Adrenal gland (tissue), 12 donors: Measurements from ENCODE around the gene DCDC2. TPM values are rescaled to one million over a fixed set of nuclear protein-coding genes. Genes with fewer than 3 reads are reported as not detected.

ENCODE experiments used
- DNase-seq, 7 donors: peaks; one replicate each; pipeline ENCODE4 v3.0.0-alpha.2; 2019 to 2020
- H3K27ac ChIP-seq, 5 donors: fragments of 200-600 bp; sonication (generic) in 4 of 5; 1 replicate in 3 of 5; 2 replicates in 2 of 5; pipeline versions ENCODE4 v1.5.1 to v1.8.0; 2016 to 2020; ENCODE audit warnings: mild to moderate bottlenecking in 1 of 5
- H3K27me3 ChIP-seq: fragments of 200-600 bp; 2 replicates; pipeline ENCODE4 v1.8.0; 2021
- H3K36me3 ChIP-seq, 2 donors: fragments of 200-600 bp; replicated peaks in 1 of 2; 1 replicate in 1 of 2; 2 replicates in 1 of 2; pipeline versions ENCODE4 v1.5.1 to v1.8.0; 2018 to 2022
- H3K4me1 ChIP-seq, 2 donors: fragments of 200-600 bp; replicated peaks in 1 of 2; 1 replicate in 1 of 2; 2 replicates in 1 of 2; pipeline versions ENCODE4 v1.5.1 to v1.8.0; 2018 to 2021
- H3K4me3 ChIP-seq, 4 donors: fragments of 200-600 bp; sonication (generic) in 3 of 4; one replicate each; pipeline ENCODE4 v1.5.1; 2016 to 2018
- H3K9me3 ChIP-seq, 3 donors: fragments of 200-600 bp; sonication (generic) in 1 of 3; replicated peaks in 1 of 3; 1 replicate in 2 of 3; 2 replicates in 1 of 3; pipeline versions ENCODE4 v1.5.1 to v1.8.0; 2016 to 2021
- POLR2A ChIP-seq, 2 donors: fragments of 450-650 bp; IDR thresholded peaks; one replicate each; pipeline ENCODE4 v1.6.1; 2017; ENCODE audit warnings: antibody characterized with exemption in 2 of 2, mild to moderate bottlenecking in 2 of 2, moderate library complexity in 1 of 2
- WGBS, 4 donors: extraction: QIAGEN DNeasy Blood & Tissue Kit in 2 of 4; methylation state at CpG; one replicate each; pipeline versions ENCODE4 v1.1.5 to v1.1.7; 2013 to 2017; 5-methylcytosine and 5-hydroxymethylcytosine counted together
- intact Hi-C, 2 donors: fragments of 100-400 bp; cut with DNase I; formaldehyde crosslinking; loops; one replicate each; pipeline versions ENCODE4 v1.14.1 to v1.15.0; 2022 to 2023
- polyA plus RNA-seq, 3 donors: library from polyadenylated mRNA; stranded (reverse); fragments of 200-250 nt in 2 of 3; fragments of 350-450 nt in 1 of 3; fragmentation: Illumina TruSeq in 1 of 3; extraction: RNeasy Lipid Tissue Mini Kit (QIAGEN cat#74804) in 1 of 3; gene quantifications; one replicate each; pipeline ENCODE4 v1.2.3, GENCODE V29; 2013 to 2014
- total RNA-seq, 9 donors: library from RNA; depleted of rRNA in 4 of 9; stranded (reverse); fragments of >200 nt in 4 of 9; fragments of 120-200 nt in 1 of 9; fragmentation: NEBNext Ultra II Directional in 1 of 9; extraction: Animal tissue kit (Norgen Biotek cat#: 25700) in 1 of 9; gene quantifications; one replicate each; pipeline versions ENCODE4 v1.1.0 to v1.2.4, GENCODE V29; 2013 to 2023
- TF ChIP-seq, protein P1 (sequence below), 6 experiments: fragments of 450-650 bp in 4 of 6; fragments of 200-600 bp in 2 of 6; sonication (generic) in 1 of 6; IDR thresholded peaks; 1 replicate in 5 of 6; 2 replicates in 1 of 6; pipeline versions ENCODE4 v1.5.1 to v1.8.0; 2016 to 2021; ENCODE audit warnings: antibody characterized with exemption in 6 of 6, mild to moderate bottlenecking in 2 of 6, moderate library complexity in 1 of 6
- donor health status: healthy with polysubstance abuse.
- donor health status: Bipolar disorder and iron deficiency.
- donor health status: DM: yes; HTN: yes; CAD: no.
- donor health status: DM: no; HTN: no; CAD: no.
- donor health status: DM: no; HTN: no; CAD: no.
- donor health status: DM: yes; HTN: yes; CAD: no.

The DCDC2 gene
- total and polyA plus RNA-seq, 12 donors, result 0.06 to 3.6 (median 1.0) TPM

DNA sequence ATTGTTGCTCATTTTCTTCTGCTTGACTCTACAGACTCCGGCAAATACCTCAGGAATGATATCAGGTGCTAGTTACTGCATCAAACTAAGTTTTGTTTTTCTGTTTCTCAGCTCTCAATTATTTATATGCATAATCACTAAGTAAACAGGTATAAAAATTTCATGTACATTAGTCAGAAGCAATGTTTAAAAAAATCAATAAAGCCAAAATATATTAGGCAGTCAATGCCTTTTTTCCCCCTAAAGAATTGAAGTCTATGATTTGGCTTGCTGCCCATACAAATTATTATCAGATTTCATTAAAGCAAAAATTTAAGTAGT lies 24.3 kb upstream of the DCDC2 start:
- H3K36me3 ChIP-seq, result no peaks in the 10 kb centered on the region
- 92 to 100% (median 97%) methylated on average over 1 of the region's 1 CpG for WGBS, 4 donors
- DNase-seq, result no peak
- TF ChIP-seq, protein P1, sequence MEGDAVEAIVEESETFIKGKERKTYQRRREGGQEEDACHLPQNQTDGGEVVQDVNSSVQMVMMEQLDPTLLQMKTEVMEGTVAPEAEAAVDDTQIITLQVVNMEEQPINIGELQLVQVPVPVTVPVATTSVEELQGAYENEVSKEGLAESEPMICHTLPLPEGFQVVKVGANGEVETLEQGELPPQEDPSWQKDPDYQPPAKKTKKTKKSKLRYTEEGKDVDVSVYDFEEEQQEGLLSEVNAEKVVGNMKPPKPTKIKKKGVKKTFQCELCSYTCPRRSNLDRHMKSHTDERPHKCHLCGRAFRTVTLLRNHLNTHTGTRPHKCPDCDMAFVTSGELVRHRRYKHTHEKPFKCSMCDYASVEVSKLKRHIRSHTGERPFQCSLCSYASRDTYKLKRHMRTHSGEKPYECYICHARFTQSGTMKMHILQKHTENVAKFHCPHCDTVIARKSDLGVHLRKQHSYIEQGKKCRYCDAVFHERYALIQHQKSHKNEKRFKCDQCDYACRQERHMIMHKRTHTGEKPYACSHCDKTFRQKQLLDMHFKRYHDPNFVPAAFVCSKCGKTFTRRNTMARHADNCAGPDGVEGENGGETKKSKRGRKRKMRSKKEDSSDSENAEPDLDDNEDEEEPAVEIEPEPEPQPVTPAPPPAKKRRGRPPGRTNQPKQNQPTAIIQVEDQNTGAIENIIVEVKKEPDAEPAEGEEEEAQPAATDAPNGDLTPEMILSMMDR (IDR thresholded peaks at IDR 0.05), result no peak
- TF ChIP-seq POLR2A (IDR thresholded peaks at IDR 0.05), result no peak
- no peak overlapping the region for H3K27ac ChIP-seq
- H3K27me3 ChIP-seq, result no peaks in the 10 kb centered on the region
- H3K4me1 ChIP-seq, result no peaks in the 10 kb centered on the region
- H3K4me3 ChIP-seq, result no peak overlapping the region
- intact Hi-C loops, result no loop called here
- H3K9me3 ChIP-seq, result no peaks in the 10 kb centered on the region

DNA sequence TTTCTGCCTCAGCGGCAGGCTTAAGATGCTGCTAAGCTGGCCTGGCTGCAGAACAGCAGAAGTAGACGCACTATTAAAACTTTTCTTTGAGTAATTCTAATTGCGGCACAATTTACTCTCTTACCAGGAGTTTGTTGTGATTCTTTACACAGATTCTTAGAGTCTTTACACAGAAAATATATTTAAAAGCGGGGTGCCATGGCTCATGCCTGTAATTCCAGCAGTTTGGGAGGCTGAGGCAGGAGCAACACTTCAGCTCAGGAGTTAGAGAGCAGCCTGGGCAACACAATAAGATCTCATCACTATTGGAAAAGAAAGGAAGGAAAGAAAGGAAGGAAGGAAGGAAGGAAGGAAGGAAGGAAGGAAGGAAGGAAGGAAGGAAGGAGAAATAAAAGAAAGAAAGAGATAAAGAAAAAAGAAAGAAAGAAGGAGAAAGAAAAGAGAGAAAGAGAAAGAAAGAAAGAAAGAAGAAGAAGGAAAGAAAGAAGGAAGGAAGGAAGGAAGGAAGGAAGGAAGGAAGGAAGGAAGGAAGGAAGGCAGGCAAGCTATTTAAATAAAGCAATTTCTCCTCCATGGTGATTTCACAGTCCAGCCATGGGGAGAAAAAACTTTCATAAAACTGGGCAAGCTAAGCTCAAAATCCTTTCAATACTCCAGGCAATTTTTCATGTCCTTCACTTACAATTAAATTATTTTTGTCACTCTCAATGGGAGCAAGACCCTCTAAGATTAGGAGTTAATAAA lies 23.8 kb upstream of the DCDC2 start:
- no peak overlapping the region for H3K4me3 ChIP-seq
- H3K9me3 ChIP-seq, result no peaks in the 10 kb centered on the region
- intact Hi-C loops, result no loop called here
- DNase-seq, result no peak
- H3K4me1 ChIP-seq, result no peaks in the 10 kb centered on the region
- H3K27me3 ChIP-seq, result no peaks in the 10 kb centered on the region
- H3K27ac ChIP-seq, result no peak overlapping the region
- no peaks in the 10 kb centered on the region for H3K36me3 ChIP-seq
- TF ChIP-seq, protein P1 (IDR thresholded peaks at IDR 0.05), result no peak
- TF ChIP-seq POLR2A (IDR thresholded peaks at IDR 0.05), result no peak
- 90 to 96% (median 91%) methylated on average over 4 of the region's 4 CpGs for WGBS, 4 donors

DNA sequence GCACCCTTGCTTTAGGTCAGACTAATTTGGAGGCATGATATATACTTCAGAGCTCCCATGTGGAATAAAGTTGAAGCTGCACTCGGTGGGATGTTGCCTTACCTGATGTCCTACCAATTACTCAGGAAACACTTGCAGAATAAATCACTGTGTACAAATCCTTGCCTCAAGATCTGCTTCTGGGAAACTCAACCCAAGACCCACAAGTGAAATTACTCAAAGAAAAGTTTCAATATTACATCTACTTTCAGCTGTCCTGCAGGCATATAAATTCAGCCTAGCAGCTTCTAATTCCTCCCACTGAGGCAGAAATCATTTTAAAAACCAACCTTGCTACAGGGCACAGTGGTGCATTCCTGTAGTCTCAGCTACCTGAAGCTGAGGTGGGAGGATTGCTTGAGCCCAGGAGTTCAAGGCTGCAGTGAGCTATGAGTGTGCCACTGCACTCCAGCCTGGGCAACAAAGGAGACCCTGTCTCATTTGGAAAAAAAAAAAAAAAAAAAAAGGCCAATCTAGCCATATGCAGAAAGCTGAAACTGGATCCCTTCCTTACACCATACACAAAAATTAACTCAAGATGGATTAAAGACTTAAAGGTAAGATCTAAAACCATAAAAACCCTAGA lies 20.7 kb upstream of the DCDC2 start:
- Histone ChIP-seq H3K4me1 (no peaks in the 10 kb centered on the region), H3K27ac (no peak overlapping the region), H3K9me3 (no peaks in the 10 kb centered on the region), H3K36me3 (no peaks in the 10 kb centered on the region), H3K27me3 (no peaks in the 10 kb centered on the region), H3K4me3 (no peak overlapping the region)
- TF ChIP-seq POLR2A (IDR thresholded peaks at IDR 0.05), result no peak
- TF ChIP-seq, protein P1 (IDR thresholded peaks at IDR 0.05), result no peak
- no peak for DNase-seq
- WGBS, 4 donors, result 47 to 73% (median 63%) methylated on average over 1 of the region's 1 CpG
- intact Hi-C loops, result no loop called here

GRCh38 chr6:24376871-24377270 lies 19.0 kb upstream of the DCDC2 start:
- intact Hi-C loops, result no loop called here
- H3K4me3 ChIP-seq, result no peak overlapping the region
- WGBS, 4 donors, result 47 to 70% (median 56%) methylated on average over 4 of the region's 4 CpGs
- H3K4me1 ChIP-seq, result no peaks in the 10 kb centered on the region
- H3K27ac ChIP-seq, result no peak overlapping the region
- no peaks in the 10 kb centered on the region for H3K9me3 ChIP-seq
- DNase-seq, result no peak
- TF ChIP-seq POLR2A (IDR thresholded peaks at IDR 0.05), result no peak
- TF ChIP-seq, protein P1 (IDR thresholded peaks at IDR 0.05), result no peak
- no peaks in the 10 kb centered on the region for H3K36me3 ChIP-seq
- H3K27me3 ChIP-seq, result no peaks in the 10 kb centered on the region
